IMR-90 (cell line): ENCODE data around the gene SPTLC3. TPM values are rescaled to one million over a fixed set of nuclear protein-coding genes. Genes with fewer than 3 reads are reported as not detected.

Experiments
- ATAC-seq: fragments of 200-7000 bp; cut with Tn5 transposase; 2 replicates; pipeline ENCODE4 v1.9.1; 2020; ENCODE audit warnings: low read depth, mild to moderate bottlenecking, moderate library complexity
- BruUV-seq: library from RNA; stranded (reverse); fragments of 400-500 nt; replicated peaks from 2 replicates; lab custom pipeline; 2021; lab: Mats Ljungman, UMichigan
- CTCF ChIA-PET: fragments of 300-600 bp; formaldehyde crosslinking; extraction: SDS; loops from one replicate; lab custom pipeline; 2021; ENCODE audit warnings: antibody characterized with exemption; lab: Yijun Ruan, JAX
- POLR2A ChIA-PET: fragments of 300-600 bp; sonication (Branson Sonifier 250); formaldehyde crosslinking; loops from one replicate; lab custom pipeline; 2022; ENCODE audit warnings: antibody characterized with exemption; ENCODE audit not compliant: unreplicated experiment; lab: Charles Lee
- DNase-seq: peaks from one replicate; pipeline ENCODE4 v3.0.0; 2013
- H2AFZ ChIP-seq: replicated peaks from 2 replicates; pipeline ENCODE3; 2013; ENCODE audit warnings: low read length, mild to moderate bottlenecking; ENCODE audit not compliant: poor library complexity
- H2AK5ac ChIP-seq: 2 replicates; pipeline ENCODE4 v1.6.1; 2013; ENCODE audit warnings: low read depth, low read length, inconsistent platforms
- H2AK9ac ChIP-seq: replicated peaks from 2 replicates; pipeline ENCODE3; 2013; ENCODE audit warnings: mild to moderate bottlenecking, low read depth, low read length, moderate library complexity; ENCODE audit not compliant: poor library complexity
- H2BK120ac ChIP-seq: 2 replicates; pipeline ENCODE4 v1.6.1; 2013; ENCODE audit warnings: low read depth, low read length, inconsistent platforms
- H2BK15ac ChIP-seq: 3 replicates; pipeline ENCODE4 v1.6.1; 2013; ENCODE audit warnings: low read depth, low read length, inconsistent platforms
- H2BK20ac ChIP-seq: 2 replicates; pipeline ENCODE4 v1.6.1; 2013; ENCODE audit warnings: low read depth, mild to moderate bottlenecking, inconsistent platforms, low read length, moderate library complexity
- H2BK5ac ChIP-seq: 2 replicates; pipeline ENCODE4 v1.6.1; 2013; ENCODE audit warnings: mild to moderate bottlenecking, low read depth, low read length, inconsistent platforms; ENCODE audit not compliant: poor library complexity, severe bottlenecking
- H3K14ac ChIP-seq: replicated peaks from 2 replicates; pipeline ENCODE4 v1.6.1; 2013; ENCODE audit warnings: low read depth, low read length, inconsistent platforms
- H3K18ac ChIP-seq: 2 replicates; pipeline ENCODE4 v1.6.1; 2013; ENCODE audit warnings: low read depth, low read length, control low read depth
- H3K23ac ChIP-seq: 2 replicates; pipeline ENCODE4 v1.6.1; 2013; ENCODE audit warnings: low read depth, low read length, inconsistent platforms
- H3K27ac ChIP-seq: 2 replicates; pipeline ENCODE4 v1.5.1; 2013; ENCODE audit warnings: mild to moderate bottlenecking, control low read depth, low read length; ENCODE audit not compliant: insufficient read depth
- H3K27me3 ChIP-seq: 2 replicates; pipeline ENCODE4 v1.6.1; 2013; ENCODE audit warnings: low read length; ENCODE audit not compliant: control insufficient read depth, insufficient read depth
- H3K36me3 ChIP-seq: 2 replicates; pipeline ENCODE4 v1.6.1; 2013; ENCODE audit warnings: low read length, mixed read lengths; ENCODE audit not compliant: control insufficient read depth, insufficient read depth
- H3K4ac ChIP-seq: 2 replicates; pipeline ENCODE4 v1.6.1; 2013; ENCODE audit warnings: low read depth, low read length, inconsistent platforms
- H3K4me1 ChIP-seq: 2 replicates; pipeline ENCODE4 v1.6.1; 2013; ENCODE audit warnings: low read length, mixed read lengths; ENCODE audit not compliant: control insufficient read depth, insufficient read depth
- H3K4me2 ChIP-seq: 2 replicates; pipeline ENCODE4 v1.6.1; 2013; ENCODE audit warnings: low read depth, mild to moderate bottlenecking, control low read depth, low read length, moderate library complexity
- H3K4me3 ChIP-seq: 2 replicates; pipeline ENCODE4 v1.5.1; 2013; ENCODE audit warnings: low read depth, mild to moderate bottlenecking, control low read depth, low read length, moderate library complexity; ENCODE audit not compliant: insufficient read depth
- H3K56ac ChIP-seq: 2 replicates; pipeline ENCODE4 v1.6.1; 2013; ENCODE audit warnings: low read length, inconsistent platforms; ENCODE audit not compliant: insufficient read depth; ENCODE audit errors: extremely low read depth
- H3K79me1 ChIP-seq, 2 experiments: 2 replicates each; pipeline ENCODE4 v1.6.1; 2013; ENCODE audit warnings: low read length in 2 of 2, inconsistent platforms in 1 of 2, low read depth in 1 of 2
- H3K9ac ChIP-seq: 2 replicates; pipeline ENCODE4 v1.6.1; 2013; ENCODE audit warnings: low read depth, low read length, control low read depth
- H3K9me1 ChIP-seq: 2 replicates; pipeline ENCODE4 v1.6.1; 2013; ENCODE audit warnings: low read length, inconsistent platforms; ENCODE audit not compliant: insufficient read depth
- H3K9me3 ChIP-seq: 2 replicates; pipeline ENCODE4 v1.6.1; 2013; ENCODE audit warnings: low read length; ENCODE audit not compliant: control insufficient read depth, insufficient read depth
- H4K20me1 ChIP-seq: 2 replicates; pipeline ENCODE4 v1.6.1; 2013; ENCODE audit warnings: low read length, inconsistent platforms; ENCODE audit not compliant: insufficient read depth
- H4K5ac ChIP-seq: 2 replicates; pipeline ENCODE4 v1.6.1; 2013; ENCODE audit warnings: mild to moderate bottlenecking, low read depth, low read length, control low read depth
- H4K8ac ChIP-seq, 2 experiments: 2 replicates each; pipeline ENCODE4 v1.6.1; 2013; ENCODE audit warnings: low read depth in 2 of 2, low read length in 2 of 2, control low read depth in 1 of 2, inconsistent platforms in 1 of 2
- H4K91ac ChIP-seq: 2 replicates; pipeline ENCODE4 v1.6.1; 2013; ENCODE audit warnings: low read depth, low read length, inconsistent platforms; ENCODE audit not compliant: insufficient read depth
- CHD1 ChIP-seq: IDR thresholded peaks from 2 replicates; pipeline ENCODE4 v1.6.1; 2012; ENCODE audit warnings: low read depth, low read length, improper control_type of control experiment
- MAFK ChIP-seq: IDR thresholded peaks from 2 replicates; pipeline ENCODE4 v1.6.1; 2012; ENCODE audit warnings: low read depth, low read length, improper control_type of control experiment
- MXI1 ChIP-seq: IDR thresholded peaks from 2 replicates; pipeline ENCODE4 v1.6.1; 2012; ENCODE audit warnings: low read depth, mild to moderate bottlenecking, low read length, moderate library complexity, borderline replicate concordance
- RAD21 ChIP-seq: IDR thresholded peaks from 2 replicates; pipeline ENCODE4 v1.6.1; 2012; ENCODE audit warnings: low read length, improper control_type of control experiment
- RFX5 ChIP-seq: IDR thresholded peaks from 2 replicates; pipeline ENCODE4 v1.8.0; 2012; ENCODE audit warnings: low read depth, mild to moderate bottlenecking, low read length, moderate library complexity
- SMC3 ChIP-seq: fragments of 150-350 bp; IDR thresholded peaks from 2 replicates; pipeline ENCODE4 v1.6.1; 2016; ENCODE audit warnings: low read depth, mild to moderate bottlenecking, antibody characterized with exemption, low read length, moderate library complexity
- WGBS, 2 experiments: methylation state at CpG; one replicate each; pipeline versions ENCODE4 v1.1.5 to v1.1.7; 2013; ENCODE audit warnings: missing lambda C conversion rate in 2 of 2; ENCODE audit not compliant: insufficient read length in 1 of 2; ENCODE audit errors: extremely low coverage in 2 of 2; 5-methylcytosine and 5-hydroxymethylcytosine counted together
- dilution Hi-C: fragments of 300-500 bp; cut with HindIII; formaldehyde crosslinking; loops from one replicate; pipeline ENCODE4 v1.14.3; 2018; ENCODE audit warnings: low sequenced_read_pairs; ENCODE audit not compliant: unreplicated experiment
- in situ Hi-C: fragments of 300-500 bp; cut with MboI; formaldehyde crosslinking; loops from 3 replicates; pipeline ENCODE4 v1.14.3; 2019; ENCODE audit warnings: low sequenced_read_pairs, inconsistent platforms, mixed read lengths
- intact Hi-C: fragments of 100-400 bp; cut with micrococcal nuclease; formaldehyde crosslinking; loops from 2 replicates; pipeline ENCODE4 v1.10.0; 2022
- polyA plus RNA-seq, 3 experiments: library from polyadenylated mRNA; depleted of rRNA; stranded (reverse); fragments of >200 nt; gene quantifications; 2 replicates each; pipeline ENCODE4 v1.2.3, GENCODE V29; 2012; ENCODE audit warnings: low replicate concordance in 1 of 3
- total RNA-seq: library from RNA; depleted of rRNA; stranded (reverse); fragments of >200 nt; gene quantifications from 2 replicates; pipeline ENCODE4 v1.2.3, GENCODE V29; 2012
- TF ChIP-seq, protein P1 (sequence below): fragments of 150-350 bp; IDR thresholded peaks from 2 replicates; pipeline ENCODE4 v1.6.1; 2017; ENCODE audit warnings: mild to moderate bottlenecking, antibody characterized with exemption, low read length, low read depth

Gene SPTLC3
- total and polyA plus RNA-seq, 2 of the 4 experiments (the other 2 are of a cell fraction) = 0.44 to 1.6 TPM

DNA sequence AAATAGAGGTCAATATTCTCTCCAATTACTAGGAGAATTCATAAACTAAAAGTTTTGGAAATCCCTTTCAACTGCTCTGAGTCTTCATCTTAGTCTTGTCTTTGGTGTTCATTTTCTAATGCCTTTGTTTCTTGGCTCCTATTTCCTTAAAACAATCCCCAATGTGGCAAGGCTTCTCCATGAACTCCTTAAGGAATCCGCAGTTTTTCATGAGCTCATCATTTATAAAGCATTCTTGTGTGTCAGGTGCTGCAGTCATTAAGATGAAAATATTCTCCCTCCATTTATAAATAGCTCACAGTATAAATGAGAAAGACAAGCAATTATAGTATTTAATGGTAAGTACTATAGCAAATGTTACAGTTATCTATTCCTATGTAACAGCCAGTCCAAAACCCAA, 4.6 kb downstream of the SPTLC3 start:
- H3K27ac ChIP-seq = no peak overlapping the region
- dilution Hi-C loops (no loop called here), intact Hi-C loops (no loop called here), in situ Hi-C loops (no loop called here)
- TF ChIP-seq SMC3 (no peak), RAD21 (no peak), CHD1 (no peak), RFX5 (no peak), MXI1 (no peak), MAFK (no peak)
- TF ChIP-seq, protein P1, sequence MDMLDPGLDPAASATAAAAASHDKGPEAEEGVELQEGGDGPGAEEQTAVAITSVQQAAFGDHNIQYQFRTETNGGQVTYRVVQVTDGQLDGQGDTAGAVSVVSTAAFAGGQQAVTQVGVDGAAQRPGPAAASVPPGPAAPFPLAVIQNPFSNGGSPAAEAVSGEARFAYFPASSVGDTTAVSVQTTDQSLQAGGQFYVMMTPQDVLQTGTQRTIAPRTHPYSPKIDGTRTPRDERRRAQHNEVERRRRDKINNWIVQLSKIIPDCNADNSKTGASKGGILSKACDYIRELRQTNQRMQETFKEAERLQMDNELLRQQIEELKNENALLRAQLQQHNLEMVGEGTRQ = no peak
- no peak overlapping the region for H2BK5ac ChIP-seq
- no peak overlapping the region for H3K9ac ChIP-seq
- H3K4me3 ChIP-seq = no peak overlapping the region
- no peak overlapping the region for H4K8ac ChIP-seq
- no peaks in the 10 kb centered on the region for H3K79me1 ChIP-seq
- no peak overlapping the region for H2BK120ac ChIP-seq
- H3K9me1 ChIP-seq = peaks cover 3% of the 10 kb centered on the region; the same call in 1 of the 2 replicates
- H3K36me3 ChIP-seq = peaks cover 2% of the 10 kb centered on the region
- H2AK9ac ChIP-seq = no peak overlapping the region
- H3K9me3 ChIP-seq = no peaks in the 10 kb centered on the region
- H3K4me2 ChIP-seq = no peak overlapping the region
- no peaks in the 10 kb centered on the region; the same call in 1 of the 2 replicates for H3K27me3 ChIP-seq
- ChIA-PET CTCF (no interaction called here), POLR2A (no interaction called here)
- H3K23ac ChIP-seq = no peak overlapping the region
- no peak overlapping the region for H3K18ac ChIP-seq
- no peak overlapping the region for H3K14ac ChIP-seq
- H4K91ac ChIP-seq = no peak overlapping the region
- no peak overlapping the region for H2AK5ac ChIP-seq
- no TSS peak for BruUV-seq
- H2AFZ ChIP-seq = no peak overlapping the region
- no peak overlapping the region for H3K56ac ChIP-seq
- no peak for ATAC-seq
- WGBS, 2 experiments = no CpG with 5 or more reads among the region's 1 CpG
- H3K4me1 ChIP-seq = peaks cover 7% of the 10 kb centered on the region
- H4K5ac ChIP-seq = no peak overlapping the region
- H3K4ac ChIP-seq = no peak overlapping the region
- H2BK15ac ChIP-seq = no peak overlapping the region
- no peaks in the 10 kb centered on the region for H4K20me1 ChIP-seq
- no peak for DNase-seq
- H2BK20ac ChIP-seq = no peak overlapping the region
